Keratinocyte (primary cell): ENCODE data around the gene TPM2. TPM values are rescaled to one million over a fixed set of nuclear protein-coding genes. Genes with fewer than 3 reads are reported as not detected.

Experiments
- DNase-seq: peaks from one replicate; pipeline ENCODE4 v3.0.0-alpha.2; 2011; ENCODE audit warnings: low read depth, missing footprints, low spot score
- FAIRE-seq: peaks from 2 replicates; lab custom pipeline; 2011; peaks lifted over from hg19 to GRCh38; lab: Jason Lieb, UNC
- H2AFZ ChIP-seq: 2 replicates; pipeline ENCODE4 v1.6.0; 2012; ENCODE audit warnings: low read length, control low read depth, inconsistent platforms; ENCODE audit not compliant: control insufficient read depth
- H3K27ac ChIP-seq: 2 replicates; pipeline ENCODE4 v1.5.1; 2011; ENCODE audit warnings: low read length; ENCODE audit not compliant: control insufficient read depth, insufficient read depth
- H3K27me3 ChIP-seq: 3 replicates; pipeline ENCODE4 v1.6.0; 2011; ENCODE audit warnings: low read length; ENCODE audit not compliant: control insufficient read depth, insufficient read depth; ENCODE audit errors: extremely low read depth
- H3K36me3 ChIP-seq, 2 experiments: 2 replicates in 1 of 2; 3 replicates in 1 of 2; pipeline ENCODE4 v1.5.1; 2011; ENCODE audit warnings: low read length in 2 of 2, mild to moderate bottlenecking in 1 of 2; ENCODE audit not compliant: control insufficient read depth in 2 of 2, insufficient read depth in 2 of 2; ENCODE audit errors: extremely low read depth in 1 of 2
- H3K4me1 ChIP-seq: 3 replicates; pipeline ENCODE4 v1.5.1; 2011; ENCODE audit warnings: low read length; ENCODE audit not compliant: control insufficient read depth, insufficient read depth; ENCODE audit errors: extremely low read depth
- H3K4me2 ChIP-seq: 3 replicates; pipeline ENCODE4 v1.6.0; 2011; ENCODE audit warnings: low read depth, low read length; ENCODE audit not compliant: control insufficient read depth, insufficient read depth; ENCODE audit errors: extremely low read depth
- H3K4me3 ChIP-seq, 3 experiments: fragments of 200-600 bp in 1 of 3; sonication (generic) in 1 of 3; 2 replicates in 2 of 3; 3 replicates in 1 of 3; pipeline ENCODE4 v1.5.1; 2011 to 2016; ENCODE audit warnings: low read length in 3 of 3, mild to moderate bottlenecking in 3 of 3, control low read depth in 2 of 3, inconsistent platforms in 1 of 3, low read depth in 1 of 3, mixed read lengths in 1 of 3, mixed run types in 1 of 3, moderate library complexity in 1 of 3; ENCODE audit not compliant: control insufficient read depth in 2 of 3, insufficient read depth in 2 of 3; ENCODE audit errors: extremely low read depth in 1 of 3
- H3K79me2 ChIP-seq: 2 replicates; pipeline ENCODE4 v1.6.0; 2012; ENCODE audit warnings: low read length; ENCODE audit not compliant: control insufficient read depth, insufficient read depth
- H3K9ac ChIP-seq: 3 replicates; pipeline ENCODE4 v1.6.0; 2011; ENCODE audit warnings: low read length; ENCODE audit not compliant: control insufficient read depth, insufficient read depth; ENCODE audit errors: extremely low read depth
- H3K9me1 ChIP-seq: 3 replicates; pipeline ENCODE4 v1.6.0; 2011; ENCODE audit warnings: low read length; ENCODE audit not compliant: control insufficient read depth, insufficient read depth; ENCODE audit errors: extremely low read depth
- H3K9me3 ChIP-seq: 2 replicates; pipeline ENCODE4 v1.5.1; 2012; ENCODE audit warnings: low read depth, low read length; ENCODE audit not compliant: control insufficient read depth
- H4K20me1 ChIP-seq: 3 replicates; pipeline ENCODE4 v1.6.0; 2011; ENCODE audit warnings: low read length; ENCODE audit not compliant: control insufficient read depth, insufficient read depth; ENCODE audit errors: extremely low read depth
- EZH2 ChIP-seq: IDR thresholded peaks from one replicate; pipeline ENCODE4 v1.6.1; 2012; ENCODE audit warnings: inconsistent platforms, mild to moderate bottlenecking, low read length, moderate library complexity
- dilution Hi-C: fragments of 300-500 bp; cut with MboI; formaldehyde crosslinking; loops from one replicate; pipeline ENCODE4 v1.7.0; 2020; ENCODE audit warnings: low sequenced_read_pairs; ENCODE audit not compliant: extremely low pct_ligation_motif_present
- polyA plus RNA-seq, 5 experiments: library from polyadenylated mRNA; depleted of rRNA in 3 of 5; stranded (reverse) in 3 of 5; stranded (forward) in 1 of 5; unstranded in 1 of 5; fragments of >200 nt; gene quantifications; 1 replicate in 1 of 5; 2 replicates in 3 of 5; 3 replicates in 1 of 5; pipeline versions ENCODE4 v1.2.1 to v1.2.3, GENCODE V29; 2011 to 2012; ENCODE audit warnings: missing spikeins in 2 of 5, low read depth in 1 of 5, low replicate concordance in 1 of 5
- TF ChIP-seq, protein P1 (sequence below), 3 experiments: IDR thresholded peaks in 1 of 3; conservative IDR thresholded peaks in 1 of 3; optimal IDR thresholded peaks in 1 of 3; 2 replicates in 2 of 3; 3 replicates in 1 of 3; pipeline versions ENCODE3 to v1.5.1; 2011; ENCODE audit warnings: low read length in 3 of 3, mild to moderate bottlenecking in 3 of 3, moderate library complexity in 2 of 3, control low read depth in 1 of 3, inconsistent platforms in 1 of 3; ENCODE audit not compliant: insufficient read depth in 2 of 3; ENCODE audit errors: extremely low read depth in 1 of 3

The TPM2 gene
- polyA plus RNA-seq, 1 donor (not counting 4 experiments of a cell fraction or from before 2014, with no cell fraction given): 53.1 TPM

DNA sequence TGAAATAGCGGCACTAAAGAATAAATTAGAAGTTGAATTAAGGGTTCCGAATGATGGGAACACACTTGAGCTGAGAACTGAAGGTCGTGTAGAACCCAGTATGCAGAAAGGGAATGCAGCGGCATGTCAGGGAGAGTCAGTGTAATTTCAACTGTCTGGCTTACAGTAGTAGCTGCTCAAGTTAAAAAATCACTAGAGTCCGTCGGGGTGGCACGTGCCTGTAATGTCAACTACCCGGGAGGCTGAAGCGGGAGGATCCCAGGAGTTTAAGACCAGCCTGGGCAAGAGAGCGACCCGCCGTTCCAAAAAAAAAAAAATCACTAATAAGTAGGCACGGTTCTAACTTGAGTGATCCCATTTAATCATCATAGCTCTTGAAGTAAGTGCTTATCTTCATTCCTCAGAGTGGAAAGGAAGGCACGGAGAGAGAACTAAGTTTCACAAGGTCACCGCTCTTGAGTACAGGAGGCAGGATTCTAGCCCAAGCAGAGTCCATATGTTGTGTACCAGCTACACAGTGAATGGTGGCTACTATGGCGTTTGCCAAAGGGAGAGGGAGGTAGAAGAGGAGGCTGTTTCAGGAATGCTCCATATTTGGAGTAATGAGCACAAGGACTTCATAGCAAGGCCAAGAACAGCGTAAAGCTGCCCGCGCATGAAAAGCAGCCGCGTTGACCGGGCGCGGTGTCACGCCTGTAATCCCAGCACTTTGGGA is 32.7 kb downstream of the TPM2 start:
- H2AFZ ChIP-seq: peak overlapping the region; percentile 90
- H3K9me1 ChIP-seq: no peaks in the 10 kb centered on the region
- peak overlapping the region; percentile 59 for H3K27ac ChIP-seq
- FAIRE-seq (no peak), DNase-seq (no peak)
- H3K4me2 ChIP-seq: peak overlapping the region; percentile 87
- H3K4me3 ChIP-seq: peak overlapping the region; percentile 2 to 67 (median 37)
- TF ChIP-seq, protein P1, sequence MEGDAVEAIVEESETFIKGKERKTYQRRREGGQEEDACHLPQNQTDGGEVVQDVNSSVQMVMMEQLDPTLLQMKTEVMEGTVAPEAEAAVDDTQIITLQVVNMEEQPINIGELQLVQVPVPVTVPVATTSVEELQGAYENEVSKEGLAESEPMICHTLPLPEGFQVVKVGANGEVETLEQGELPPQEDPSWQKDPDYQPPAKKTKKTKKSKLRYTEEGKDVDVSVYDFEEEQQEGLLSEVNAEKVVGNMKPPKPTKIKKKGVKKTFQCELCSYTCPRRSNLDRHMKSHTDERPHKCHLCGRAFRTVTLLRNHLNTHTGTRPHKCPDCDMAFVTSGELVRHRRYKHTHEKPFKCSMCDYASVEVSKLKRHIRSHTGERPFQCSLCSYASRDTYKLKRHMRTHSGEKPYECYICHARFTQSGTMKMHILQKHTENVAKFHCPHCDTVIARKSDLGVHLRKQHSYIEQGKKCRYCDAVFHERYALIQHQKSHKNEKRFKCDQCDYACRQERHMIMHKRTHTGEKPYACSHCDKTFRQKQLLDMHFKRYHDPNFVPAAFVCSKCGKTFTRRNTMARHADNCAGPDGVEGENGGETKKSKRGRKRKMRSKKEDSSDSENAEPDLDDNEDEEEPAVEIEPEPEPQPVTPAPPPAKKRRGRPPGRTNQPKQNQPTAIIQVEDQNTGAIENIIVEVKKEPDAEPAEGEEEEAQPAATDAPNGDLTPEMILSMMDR (optimal IDR thresholded peaks at IDR 0.05 in 1 of 3, IDR thresholded peaks at IDR 0.05 in 1 of 3, conservative IDR thresholded peaks at IDR 0.05 in 1 of 3; ENCODE audit: extremely low read depth in 1 of 3, insufficient read depth in 2 of 3, low read length in 3 of 3): no peak
- no peak for TF ChIP-seq EZH2
- H4K20me1 ChIP-seq: no peaks in the 10 kb centered on the region
- peaks cover 2% of the 10 kb centered on the region for H3K79me2 ChIP-seq
- H3K9me3 ChIP-seq: no peaks in the 10 kb centered on the region
- H3K36me3 ChIP-seq: peaks cover 1 to 5% of the 10 kb centered on the region in 2 experiments
- peaks cover 13% of the 10 kb centered on the region for H3K4me1 ChIP-seq
- dilution Hi-C loops: no loop called here
- peaks cover 3% of the 10 kb centered on the region for H3K27me3 ChIP-seq
- H3K9ac ChIP-seq: peak overlapping the region; percentile 82

DNA sequence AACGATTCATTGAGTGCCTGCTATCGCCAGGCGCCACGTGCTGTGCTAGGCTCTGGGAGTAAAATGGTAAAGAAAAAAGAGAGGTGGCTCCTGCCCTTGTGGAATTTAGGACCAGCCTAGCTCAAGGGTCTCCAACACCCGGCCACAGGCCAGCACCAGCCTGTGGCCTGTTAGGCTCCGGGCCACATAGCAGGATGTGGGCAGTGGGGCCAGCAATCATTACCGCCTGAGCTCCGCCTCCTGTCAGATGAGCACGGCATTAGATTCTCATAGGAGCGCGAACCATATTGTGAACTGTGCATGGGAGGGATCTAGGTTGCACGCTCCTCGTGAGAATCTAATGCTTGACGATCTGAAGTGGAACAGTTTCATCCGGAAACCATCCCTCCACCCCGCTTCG is 33.4 kb downstream of the TPM2 start:
- Histone ChIP-seq H3K4me1 (peaks cover 13% of the 10 kb centered on the region), H3K9me1 (no peaks in the 10 kb centered on the region), H3K27me3 (peaks cover 3% of the 10 kb centered on the region), H3K79me2 (peaks cover 2% of the 10 kb centered on the region), H3K4me2 (no peak overlapping the region), H3K4me3 (no peak overlapping the region), H3K27ac (no peak overlapping the region), H3K9me3 (no peaks in the 10 kb centered on the region), H3K36me3 (peaks cover 0 to 1% of the 10 kb centered on the region in 2 experiments), H4K20me1 (no peaks in the 10 kb centered on the region), H3K9ac (no peak overlapping the region), H2AFZ (no peak overlapping the region)
- FAIRE-seq (no peak), DNase-seq (no peak)
- dilution Hi-C loops: no loop called here
- TF ChIP-seq, protein P1 (optimal IDR thresholded peaks at IDR 0.05 in 1 of 3, IDR thresholded peaks at IDR 0.05 in 1 of 3, conservative IDR thresholded peaks at IDR 0.05 in 1 of 3; ENCODE audit: extremely low read depth in 1 of 3, insufficient read depth in 2 of 3, low read length in 3 of 3): no peak
- TF ChIP-seq EZH2: no peak
